Liver (tissue), 9 donors: ENCODE results near the gene BTBD9. TPM values are rescaled to one million over a fixed set of nuclear protein-coding genes. Genes with fewer than 3 reads are reported as not detected.
A peak's percentile ranks its signal among the peaks of the same experiment; 100 is the strongest.

ENCODE experiments used
- DNase-seq: peaks from one replicate; pipeline ENCODE4 v3.0.0-alpha.2; 2017; ENCODE audit warnings: low spot score
- H3K27ac ChIP-seq, 2 donors: one replicate each; pipeline ENCODE4 v1.7.0; 2013; ENCODE audit warnings: inconsistent platforms in 2 of 2, low read length in 2 of 2, control low read depth in 1 of 2, low read depth in 1 of 2, mild to moderate bottlenecking in 1 of 2
- H3K27me3 ChIP-seq, 4 donors: one replicate each; pipeline versions ENCODE4 v1.6.1 to v1.7.0; 2013; ENCODE audit warnings: low read length in 3 of 4, inconsistent platforms in 1 of 4, mild to moderate bottlenecking in 1 of 4, moderate library complexity in 1 of 4; ENCODE audit not compliant: control insufficient read depth in 4 of 4, insufficient read depth in 4 of 4
- H3K36me3 ChIP-seq, 4 donors: one replicate each; pipeline versions ENCODE4 v1.6.1 to v1.7.0; 2013; ENCODE audit warnings: low read length in 3 of 4, mild to moderate bottlenecking in 3 of 4, low read depth in 1 of 4, moderate library complexity in 1 of 4; ENCODE audit not compliant: control insufficient read depth in 4 of 4, insufficient read depth in 3 of 4
- H3K4me1 ChIP-seq, 4 donors: one replicate each; pipeline versions ENCODE4 v1.6.1 to v1.7.0; 2013; ENCODE audit warnings: low read length in 3 of 4, mild to moderate bottlenecking in 3 of 4, moderate library complexity in 1 of 4; ENCODE audit not compliant: control insufficient read depth in 4 of 4, insufficient read depth in 4 of 4
- H3K4me3 ChIP-seq, 3 donors: one replicate each; pipeline versions ENCODE4 v1.6.1 to v1.7.0; 2013; ENCODE audit warnings: low read length in 3 of 3, control low read depth in 1 of 3, low read depth in 1 of 3, mild to moderate bottlenecking in 1 of 3
- H3K9ac ChIP-seq, 2 donors: one replicate each; pipeline ENCODE4 v1.7.0; 2013; ENCODE audit warnings: low read length in 2 of 2, mild to moderate bottlenecking in 2 of 2, moderate library complexity in 2 of 2, control low read depth in 1 of 2, low read depth in 1 of 2
- H3K9me3 ChIP-seq, 4 donors: one replicate each; pipeline versions ENCODE4 v1.6.1 to v1.7.0; 2013; ENCODE audit warnings: low read length in 3 of 4; ENCODE audit not compliant: control insufficient read depth in 4 of 4
- ATF3 ChIP-seq: IDR thresholded peaks from 2 replicates; pipeline ENCODE4 v1.6.1; 2016; ENCODE audit warnings: antibody characterized with exemption
- CTCF ChIP-seq: fragments of 150-350 bp; IDR thresholded peaks from 2 replicates; pipeline ENCODE4 v1.5.1; 2017; ENCODE audit warnings: improper control_type of control experiment, low read depth, low read length; ENCODE audit not compliant: missing input control
- EGR1 ChIP-seq, 2 donors: IDR thresholded peaks; 2 replicates each; pipeline ENCODE4 v1.6.1; 2016 to 2018; ENCODE audit warnings: antibody characterized with exemption in 2 of 2, low read depth in 2 of 2
- FOXA1 ChIP-seq: IDR thresholded peaks from 2 replicates; pipeline ENCODE4 v1.6.1; 2016; ENCODE audit warnings: antibody characterized with exemption
- FOXA2 ChIP-seq: IDR thresholded peaks from 2 replicates; pipeline ENCODE4 v1.6.1; 2016; ENCODE audit warnings: antibody characterized with exemption
- GABPA ChIP-seq, 2 donors: IDR thresholded peaks in 1 of 2; conservative IDR thresholded peaks in 1 of 2; 2 replicates each; pipeline ENCODE4 v1.6.1; 2016; ENCODE audit warnings: antibody characterized with exemption in 2 of 2, mild to moderate bottlenecking in 1 of 2, moderate library complexity in 1 of 2
- HNF4A ChIP-seq, 2 donors: conservative IDR thresholded peaks; 2 replicates each; pipeline ENCODE4 v1.6.1; 2016; ENCODE audit warnings: antibody characterized with exemption in 2 of 2, mild to moderate bottlenecking in 2 of 2
- HNF4G ChIP-seq: IDR thresholded peaks from 2 replicates; pipeline ENCODE4 v1.6.1; 2016; ENCODE audit warnings: antibody characterized with exemption
- JUND ChIP-seq, 2 donors: IDR thresholded peaks; 2 replicates each; pipeline ENCODE4 v1.6.1; 2016; ENCODE audit warnings: antibody characterized with exemption in 2 of 2
- MAX ChIP-seq: IDR thresholded peaks from 2 replicates; pipeline ENCODE4 v1.6.1; 2016; ENCODE audit warnings: antibody characterized with exemption
- NR2F2 ChIP-seq: IDR thresholded peaks from 2 replicates; pipeline ENCODE4 v1.6.1; 2016; ENCODE audit warnings: antibody characterized with exemption
- RAD21 ChIP-seq, 2 donors: IDR thresholded peaks; 2 replicates each; pipeline ENCODE4 v1.6.1; 2016; ENCODE audit warnings: antibody characterized with exemption in 2 of 2, mild to moderate bottlenecking in 2 of 2
- REST ChIP-seq: IDR thresholded peaks from 2 replicates; pipeline ENCODE4 v1.6.1; 2016; ENCODE audit warnings: antibody characterized with exemption, mild to moderate bottlenecking
- RXRA ChIP-seq, 2 donors: IDR thresholded peaks; 2 replicates each; pipeline ENCODE4 v1.6.1; 2017 to 2018; ENCODE audit warnings: antibody characterized with exemption in 2 of 2, mild to moderate bottlenecking in 1 of 2
- SP1 ChIP-seq: IDR thresholded peaks from 2 replicates; pipeline ENCODE4 v1.6.1; 2018; ENCODE audit warnings: antibody characterized with exemption, mild to moderate bottlenecking
- TAF1 ChIP-seq: conservative IDR thresholded peaks from 2 replicates; pipeline ENCODE4 v1.6.1; 2016; ENCODE audit warnings: antibody characterized with exemption, mild to moderate bottlenecking
- YY1 ChIP-seq: IDR thresholded peaks from 2 replicates; pipeline ENCODE4 v1.6.1; 2016; ENCODE audit warnings: antibody characterized with exemption, mild to moderate bottlenecking
- ZBTB33 ChIP-seq: IDR thresholded peaks from 2 replicates; pipeline ENCODE4 v1.6.1; 2016; ENCODE audit warnings: antibody characterized with exemption
- WGBS: extraction: QIAGEN DNeasy Blood & Tissue Kit; methylation state at CpG from one replicate; pipeline ENCODE4 v1.1.7; 2013; 5-methylcytosine and 5-hydroxymethylcytosine counted together
- polyA plus RNA-seq, 2 donors: library from polyadenylated mRNA; stranded (reverse) in 1 of 2; unstranded in 1 of 2; fragments of 200-250 nt in 1 of 2; fragments of >200 nt in 1 of 2; fragmentation: Nextera tagmentation in 1 of 2; extraction: Ambion mirVana in 1 of 2; gene quantifications; one replicate each; pipeline versions ENCODE4 v1.2.1 to v1.2.3, GENCODE V29; 2013 to 2015
- total RNA-seq, 2 donors: library from RNA; depleted of rRNA; stranded (reverse); fragments of >200 nt; gene quantifications; one replicate each; pipeline ENCODE4 v1.2.3, GENCODE V29; 2014
- donor health status: healthy.
- donor health status: healthy.
- donor health status: healthy.
- donor health status: healthy.
- donor health status: healthy.

Gene BTBD9
- total and polyA plus RNA-seq, 4 donors = 2.0 to 12.4 (median 5.7) TPM

GRCh38 chr6:38188677-38189335 is 450.9 kb downstream of the BTBD9 start:
- TF ChIP-seq SP1 = no peak
- no peak for TF ChIP-seq NR2F2
- no peak for TF ChIP-seq HNF4A (conservative IDR thresholded peaks at IDR 0.05)
- TF ChIP-seq RXRA (IDR thresholded peaks at IDR 0.05) = no peak
- TF ChIP-seq RAD21 (IDR thresholded peaks at IDR 0.05) = no peak
- TF ChIP-seq JUND (IDR thresholded peaks at IDR 0.05) = no peak
- TF ChIP-seq REST = no peak
- no peak for TF ChIP-seq CTCF
- TF ChIP-seq YY1 = no peak
- no peak for TF ChIP-seq TAF1
- TF ChIP-seq ATF3 = no peak
- TF ChIP-seq GABPA (IDR thresholded peaks at IDR 0.05 in 1 of 2, conservative IDR thresholded peaks at IDR 0.05 in 1 of 2) = no peak
- no peak for TF ChIP-seq ZBTB33
- no peak for TF ChIP-seq HNF4G
- no peak for TF ChIP-seq FOXA2
- no peak for TF ChIP-seq EGR1 (IDR thresholded peaks at IDR 0.05; ENCODE audit: low read depth in 2 of 2)
- no peak for TF ChIP-seq MAX
- no peak for TF ChIP-seq FOXA1
- peak; percentile 21 for DNase-seq
- Histone ChIP-seq H3K36me3 (no peaks in the 10 kb centered on the region), H3K9ac (no peak overlapping the region), H3K4me1 (no peaks in the 10 kb centered on the region), H3K27ac (no peak overlapping the region), H3K27me3 (no peaks in the 10 kb centered on the region), H3K9me3 (no peaks in the 10 kb centered on the region), H3K4me3 (no peak overlapping the region)
- WGBS = 97% methylated on average over 14 of the region's 14 CpGs
